GM19035 (cell line): ENCODE results near the gene SPG11.
"Not testable (repeated sequence)": the region's sequence is repeated elsewhere in the genome, so short reads cannot be mapped to it uniquely, and the experiment has no call there.

Source experiments
- ATAC-seq: cut with Tn5 transposase; IDR thresholded peaks from one replicate; pipeline ENCODE4 v1.9.1; 2021; ENCODE audit not compliant: unreplicated experiment

SPG11 gene, protein sequence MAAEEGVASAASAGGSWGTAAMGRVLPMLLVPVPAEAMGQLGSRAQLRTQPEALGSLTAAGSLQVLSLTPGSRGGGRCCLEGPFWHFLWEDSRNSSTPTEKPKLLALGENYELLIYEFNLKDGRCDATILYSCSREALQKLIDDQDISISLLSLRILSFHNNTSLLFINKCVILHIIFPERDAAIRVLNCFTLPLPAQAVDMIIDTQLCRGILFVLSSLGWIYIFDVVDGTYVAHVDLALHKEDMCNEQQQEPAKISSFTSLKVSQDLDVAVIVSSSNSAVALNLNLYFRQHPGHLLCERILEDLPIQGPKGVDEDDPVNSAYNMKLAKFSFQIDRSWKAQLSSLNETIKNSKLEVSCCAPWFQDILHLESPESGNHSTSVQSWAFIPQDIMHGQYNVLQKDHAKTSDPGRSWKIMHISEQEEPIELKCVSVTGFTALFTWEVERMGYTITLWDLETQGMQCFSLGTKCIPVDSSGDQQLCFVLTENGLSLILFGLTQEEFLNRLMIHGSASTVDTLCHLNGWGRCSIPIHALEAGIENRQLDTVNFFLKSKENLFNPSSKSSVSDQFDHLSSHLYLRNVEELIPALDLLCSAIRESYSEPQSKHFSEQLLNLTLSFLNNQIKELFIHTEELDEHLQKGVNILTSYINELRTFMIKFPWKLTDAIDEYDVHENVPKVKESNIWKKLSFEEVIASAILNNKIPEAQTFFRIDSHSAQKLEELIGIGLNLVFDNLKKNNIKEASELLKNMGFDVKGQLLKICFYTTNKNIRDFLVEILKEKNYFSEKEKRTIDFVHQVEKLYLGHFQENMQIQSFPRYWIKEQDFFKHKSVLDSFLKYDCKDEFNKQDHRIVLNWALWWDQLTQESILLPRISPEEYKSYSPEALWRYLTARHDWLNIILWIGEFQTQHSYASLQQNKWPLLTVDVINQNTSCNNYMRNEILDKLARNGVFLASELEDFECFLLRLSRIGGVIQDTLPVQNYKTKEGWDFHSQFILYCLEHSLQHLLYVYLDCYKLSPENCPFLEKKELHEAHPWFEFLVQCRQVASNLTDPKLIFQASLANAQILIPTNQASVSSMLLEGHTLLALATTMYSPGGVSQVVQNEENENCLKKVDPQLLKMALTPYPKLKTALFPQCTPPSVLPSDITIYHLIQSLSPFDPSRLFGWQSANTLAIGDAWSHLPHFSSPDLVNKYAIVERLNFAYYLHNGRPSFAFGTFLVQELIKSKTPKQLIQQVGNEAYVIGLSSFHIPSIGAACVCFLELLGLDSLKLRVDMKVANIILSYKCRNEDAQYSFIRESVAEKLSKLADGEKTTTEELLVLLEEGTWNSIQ (N-terminal part only)

GRCh38 chr15:44663410-44664308 is at the start of gene SPG11:
Gene SPG11, minus strand, starts transcription at chr15:44663662. Its CDS starts 15 bp downstream, at chr15:44663647.
- ATAC-seq: peak; percentile 82

DNA sequence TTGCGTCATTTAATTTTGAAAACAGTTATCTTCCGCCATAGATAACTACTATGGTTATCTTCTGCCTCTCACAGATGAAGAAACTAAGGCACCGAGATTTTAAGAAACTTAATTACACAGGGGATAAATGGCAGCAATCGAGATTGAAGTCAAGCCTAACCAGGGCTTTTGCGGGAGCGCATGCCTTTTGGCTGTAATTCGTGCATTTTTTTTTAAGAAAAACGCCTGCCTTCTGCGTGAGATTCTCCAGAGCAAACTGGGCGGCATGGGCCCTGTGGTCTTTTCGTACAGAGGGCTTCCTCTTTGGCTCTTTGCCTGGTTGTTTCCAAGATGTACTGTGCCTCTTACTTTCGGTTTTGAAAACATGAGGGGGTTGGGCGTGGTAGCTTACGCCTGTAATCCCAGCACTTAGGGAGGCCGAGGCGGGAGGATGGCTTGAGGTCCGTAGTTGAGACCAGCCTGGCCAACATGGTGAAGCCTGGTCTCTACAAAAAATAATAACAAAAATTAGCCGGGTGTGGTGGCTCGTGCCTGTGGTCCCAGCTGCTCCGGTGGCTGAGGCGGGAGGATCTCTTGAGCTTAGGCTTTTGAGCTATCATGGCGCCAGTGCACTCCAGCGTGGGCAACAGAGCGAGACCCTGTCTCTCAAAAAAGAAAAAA is 49.0 kb upstream of the SPG11 start:
- no peak for ATAC-seq

DNA sequence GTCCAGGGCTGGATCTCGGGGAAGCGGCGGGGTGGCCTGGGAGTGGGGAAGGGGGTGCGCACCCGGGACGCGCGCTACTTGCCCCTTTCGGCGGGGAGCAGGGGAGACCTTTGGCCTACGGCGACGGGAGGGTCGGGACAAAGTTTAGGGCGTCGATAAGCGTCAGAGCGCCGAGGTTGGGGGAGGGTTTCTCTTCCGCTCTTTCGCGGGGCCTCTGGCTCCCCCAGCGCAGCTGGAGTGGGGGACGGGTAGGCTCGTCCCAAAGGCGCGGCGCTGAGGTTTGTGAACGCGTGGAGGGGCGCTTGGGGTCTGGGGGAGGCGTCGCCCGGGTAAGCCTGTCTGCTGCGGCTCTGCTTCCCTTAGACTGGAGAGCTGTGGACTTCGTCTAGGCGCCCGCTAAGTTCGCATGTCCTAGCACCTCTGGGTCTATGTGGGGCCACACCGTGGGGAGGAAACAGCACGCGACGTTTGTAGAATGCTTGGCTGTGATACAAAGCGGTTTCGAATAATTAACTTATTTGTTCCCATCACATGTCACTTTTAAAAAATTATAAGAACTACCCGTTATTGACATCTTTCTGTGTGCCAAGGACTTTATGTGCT is 48.4 kb upstream of the SPG11 start:
- peak; percentile 22 for ATAC-seq

DNA sequence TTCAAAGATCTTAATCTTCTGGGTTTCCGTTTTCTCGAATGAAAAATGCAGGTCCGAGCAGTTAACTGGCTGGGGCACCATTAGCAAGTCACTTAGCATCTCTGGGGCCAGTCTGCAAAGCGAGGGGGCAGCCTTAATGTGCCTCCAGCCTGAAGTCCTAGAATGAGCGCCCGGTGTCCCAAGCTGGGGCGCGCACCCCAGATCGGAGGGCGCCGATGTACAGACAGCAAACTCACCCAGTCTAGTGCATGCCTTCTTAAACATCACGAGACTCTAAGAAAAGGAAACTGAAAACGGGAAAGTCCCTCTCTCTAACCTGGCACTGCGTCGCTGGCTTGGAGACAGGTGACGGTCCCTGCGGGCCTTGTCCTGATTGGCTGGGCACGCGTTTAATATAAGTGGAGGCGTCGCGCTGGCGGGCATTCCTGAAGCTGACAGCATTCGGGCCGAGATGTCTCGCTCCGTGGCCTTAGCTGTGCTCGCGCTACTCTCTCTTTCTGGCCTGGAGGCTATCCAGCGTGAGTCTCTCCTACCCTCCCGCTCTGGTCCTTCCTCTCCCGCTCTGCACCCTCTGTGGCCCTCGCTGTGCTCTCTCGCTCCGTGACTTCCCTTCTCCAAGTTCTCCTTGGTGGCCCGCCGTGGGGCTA is 47.8 kb upstream of the SPG11 start, which contains the start of the genes B2M and PATL2:
TSS of gene B2M (plus strand) at position 422 of the 647 bp plus-strand sequence. CDS start at position 452, 30 bp downstream.
TSS of gene PATL2 (minus strand) at position 228 of the 647 bp plus-strand sequence. CDS start 34,833 bp downstream, outside the sequence.
- ATAC-seq: peak; percentile 81

DNA sequence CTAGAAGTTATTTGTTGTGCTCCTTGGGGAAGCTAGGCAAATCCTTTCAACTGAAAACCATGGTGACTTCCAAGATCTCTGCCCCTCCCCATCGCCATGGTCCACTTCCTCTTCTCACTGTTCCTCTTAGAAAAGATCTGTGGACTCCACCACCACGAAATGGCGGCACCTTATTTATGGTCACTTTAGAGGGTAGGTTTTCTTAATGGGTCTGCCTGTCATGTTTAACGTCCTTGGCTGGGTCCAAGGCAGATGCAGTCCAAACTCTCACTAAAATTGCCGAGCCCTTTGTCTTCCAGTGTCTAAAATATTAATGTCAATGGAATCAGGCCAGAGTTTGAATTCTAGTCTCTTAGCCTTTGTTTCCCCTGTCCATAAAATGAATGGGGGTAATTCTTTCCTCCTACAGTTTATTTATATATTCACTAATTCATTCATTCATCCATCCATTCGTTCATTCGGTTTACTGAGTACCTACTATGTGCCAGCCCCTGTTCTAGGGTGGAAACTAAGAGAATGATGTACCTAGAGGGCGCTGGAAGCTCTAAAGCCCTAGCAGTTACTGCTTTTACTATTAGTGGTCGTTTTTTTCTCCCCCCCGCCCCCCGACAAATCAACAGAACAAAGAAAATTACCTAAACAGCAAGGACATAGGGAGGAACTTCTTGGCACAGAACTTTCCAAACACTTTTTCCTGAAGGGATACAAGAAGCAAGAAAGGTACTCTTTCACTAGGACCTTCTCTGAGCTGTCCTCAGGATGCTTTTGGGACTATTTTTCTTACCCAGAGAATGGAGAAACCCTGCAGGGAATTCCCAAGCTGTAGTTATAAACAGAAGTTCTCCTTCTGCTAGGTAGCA is 47.0 kb upstream of the SPG11 start:
- no peak for ATAC-seq

DNA sequence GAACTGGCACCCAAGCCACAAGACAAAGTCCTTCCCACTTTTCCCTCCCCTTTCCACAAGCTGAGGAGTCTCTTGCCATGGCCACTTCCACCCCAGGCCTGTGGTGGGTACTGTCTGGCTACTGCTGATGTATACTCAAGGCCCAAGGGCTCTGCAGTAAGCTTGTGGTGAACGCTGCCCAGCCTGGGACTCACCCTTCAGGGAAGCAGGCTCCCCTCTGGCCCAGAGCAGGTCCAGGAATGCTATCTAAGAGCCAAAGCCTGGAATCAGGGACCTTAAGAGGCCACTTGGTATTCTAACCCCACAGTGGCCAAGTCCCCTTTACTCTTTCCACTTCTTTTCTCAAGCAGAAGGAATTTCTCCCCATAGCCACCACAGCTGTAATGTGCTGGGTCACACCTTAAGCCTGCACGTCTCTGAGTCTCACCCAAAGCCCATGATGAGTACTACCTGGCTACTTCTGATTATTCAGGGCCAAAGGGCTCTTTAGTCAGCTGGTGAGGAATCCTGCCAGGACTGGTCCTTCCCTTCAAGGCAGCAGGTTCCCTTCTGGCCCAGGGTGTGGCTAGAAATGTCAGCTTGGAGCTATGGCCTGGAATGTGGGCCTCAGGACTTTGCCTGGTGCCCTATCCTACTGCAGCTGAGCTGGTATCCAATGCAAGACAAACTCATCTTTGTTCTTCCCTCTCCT is 43.6 kb upstream of the SPG11 start:
- no peak for ATAC-seq

- ATAC-seq: no peak
These were observed 42.9 kb upstream of the SPG11 start for GRCh38 chr15:44706401-44706800.

- no peak for ATAC-seq
These were observed 42.5 kb upstream of the SPG11 start for GRCh38 chr15:44705986-44706385.

GRCh38 chr15:44700676-44701075 is 37.2 kb upstream of the SPG11 start:
- not testable (repeated sequence) for ATAC-seq

- no peak for ATAC-seq
These were observed 35.2 kb upstream of the SPG11 start for GRCh38 chr15:44698641-44699040.

DNA sequence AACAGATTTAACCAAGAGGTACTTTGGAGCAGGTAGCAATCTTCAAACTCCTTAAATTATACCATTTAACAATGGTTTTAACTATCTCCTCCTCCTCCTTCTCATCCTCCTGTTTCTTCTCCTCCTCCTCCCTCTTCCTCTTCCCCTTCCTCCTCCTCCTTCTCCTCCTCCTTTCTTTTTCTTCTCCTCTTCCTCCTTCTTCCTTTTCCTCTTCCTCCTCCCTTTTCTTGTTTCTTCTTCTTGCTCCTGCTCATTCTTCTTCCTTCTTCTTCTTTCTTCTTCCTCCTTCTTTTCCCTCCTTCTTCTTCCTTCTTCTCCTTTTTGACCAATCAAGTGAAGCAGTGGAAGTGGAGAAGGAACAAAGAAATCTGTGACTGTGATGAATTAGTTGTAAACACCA is 33.6 kb upstream of the SPG11 start:
- no peak for ATAC-seq

DNA sequence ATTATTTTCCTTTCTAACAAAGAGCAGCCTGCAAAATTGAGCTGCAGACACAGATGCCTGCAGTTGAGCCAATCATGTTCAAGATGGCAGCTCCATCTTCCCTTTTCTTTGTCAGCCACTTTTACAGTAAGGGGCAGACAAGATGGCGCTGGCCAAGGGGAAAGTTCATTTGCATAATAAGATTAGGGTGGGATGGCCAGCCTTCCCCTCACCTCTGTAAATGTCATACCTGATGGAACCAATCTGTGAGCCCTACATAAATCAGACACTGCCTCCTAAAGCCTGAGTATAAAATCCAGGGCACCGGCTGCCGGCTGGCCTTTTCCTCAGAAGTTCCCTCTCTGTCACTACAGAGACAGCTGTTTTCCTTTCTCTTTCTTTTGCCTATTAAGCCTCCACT is 31.8 kb upstream of the SPG11 start:
- no peak for ATAC-seq

DNA sequence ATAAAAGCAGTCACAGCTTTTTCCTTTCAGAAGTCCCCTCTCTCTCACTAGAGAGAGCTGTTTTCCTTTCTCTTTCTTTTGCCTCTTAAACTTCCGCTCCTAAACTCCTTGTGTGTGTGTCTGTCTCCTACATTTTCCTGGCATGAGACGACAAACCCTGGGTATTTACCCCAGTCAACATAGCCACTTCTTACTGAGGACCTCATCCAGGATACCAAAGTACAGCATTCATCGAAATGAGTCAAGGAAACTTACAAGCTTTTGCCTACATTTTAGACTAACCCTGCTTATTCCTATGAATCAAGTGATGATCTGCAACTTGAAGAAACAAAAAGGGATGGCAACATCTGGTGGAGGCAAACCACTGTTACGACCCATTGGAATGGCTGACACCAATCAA is 31.0 kb upstream of the SPG11 start:
- no peak for ATAC-seq

DNA sequence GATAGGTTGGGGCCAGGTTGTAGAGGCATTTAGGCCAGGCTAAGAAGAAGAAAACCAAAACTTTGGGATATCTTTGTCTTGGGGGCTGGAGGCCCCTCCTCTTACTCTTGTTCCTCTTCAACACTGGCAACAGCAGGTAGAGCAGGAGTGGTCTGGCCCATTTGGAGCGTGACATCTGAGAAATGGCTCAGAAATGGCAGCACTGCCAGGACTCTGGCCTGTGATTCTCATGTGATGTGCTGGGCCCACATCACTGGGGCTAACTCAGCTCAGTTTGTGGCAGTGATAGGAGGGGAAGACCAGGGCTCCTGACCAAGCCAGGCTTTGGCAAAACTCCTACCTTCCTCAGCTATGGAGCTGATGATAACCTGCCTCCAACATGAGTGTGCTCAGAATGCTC is 29.2 kb upstream of the SPG11 start:
- no peak for ATAC-seq

DNA sequence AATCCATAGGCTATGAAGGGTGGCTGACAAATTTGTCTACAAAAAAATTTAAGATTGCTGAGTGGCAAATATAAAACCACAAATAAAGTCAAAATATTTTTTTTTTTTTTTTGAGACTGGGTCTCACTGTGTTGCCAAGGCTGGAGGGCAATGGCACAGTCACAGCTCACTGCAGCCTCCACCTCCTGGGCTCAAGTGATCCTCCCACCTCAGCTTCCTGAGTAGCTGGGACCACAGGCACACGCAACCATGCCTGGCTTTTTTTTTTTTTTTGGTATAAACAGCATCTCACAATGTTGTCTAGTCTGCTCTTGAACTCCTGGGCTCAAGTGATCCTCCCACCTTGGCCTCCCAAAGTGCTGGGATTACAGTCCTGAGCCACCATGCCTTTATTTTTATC is 26.8 kb upstream of the SPG11 start:
- not testable (repeated sequence) for ATAC-seq

- ATAC-seq: not testable (repeated sequence)
These were observed 25.9 kb upstream of the SPG11 start for GRCh38 chr15:44689318-44689717.
